Mesangial cell (primary cell): Measurements from ENCODE around the gene USP49. TPM values are rescaled to one million over a fixed set of nuclear protein-coding genes. Genes with fewer than 3 reads are reported as not detected.

Source experiments
- total RNA-seq: library from RNA; depleted of rRNA; stranded (reverse); fragments of >200 nt; gene quantifications from 2 replicates; pipeline ENCODE4 v1.2.3, GENCODE V29; 2015

USP49 gene
- total RNA-seq = 0.81 and 1.9 TPM in 2 replicates

GRCh38 chr6:41895300-41896233 lies at the start of gene USP49:
Gene USP49, minus strand, starts transcription at chr6:41895375. Its CDS starts 88,392 bp downstream, at chr6:41806983.

DNA sequence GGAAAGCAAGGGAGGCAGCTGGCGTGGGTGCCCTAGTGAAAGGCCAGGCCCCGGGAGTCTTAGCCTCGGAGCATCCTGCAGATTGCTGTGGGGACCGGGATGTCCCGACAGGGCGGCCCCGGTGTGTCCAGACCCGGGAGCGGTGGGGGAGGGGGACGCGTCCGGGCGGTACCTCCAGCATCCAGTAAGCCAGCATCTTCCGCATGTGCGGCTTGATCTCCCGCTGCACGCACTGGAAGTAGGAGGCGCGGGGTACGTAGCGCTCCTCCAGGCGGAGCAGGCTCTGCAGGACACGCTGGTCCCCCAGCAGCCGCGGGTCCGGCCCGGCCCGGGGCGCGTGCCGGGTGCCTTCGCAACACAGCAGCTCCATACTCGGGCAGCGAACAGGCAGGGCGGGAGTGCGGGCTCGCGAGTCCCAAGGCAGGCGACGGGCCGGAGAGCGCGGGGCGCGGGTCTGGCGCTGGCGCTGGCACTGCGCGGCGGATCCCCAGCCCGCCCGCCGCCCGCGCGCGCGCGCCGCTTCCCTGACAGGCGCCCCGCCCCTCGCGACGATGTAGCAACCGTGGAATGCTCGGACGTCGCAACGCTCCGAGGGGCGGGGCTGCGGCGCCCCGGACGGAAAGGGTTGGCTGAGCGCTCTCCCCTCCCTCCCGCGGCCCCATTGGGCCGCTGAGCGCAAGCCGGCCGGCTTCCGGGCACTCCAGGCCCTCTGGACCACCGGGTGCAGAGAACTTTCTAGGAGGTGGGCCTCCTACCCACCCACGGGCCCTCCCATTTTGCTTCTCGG lies 46.3 kb upstream of the USP49 start, which contains the start of gene CCND3:
Gene CCND3 (minus strand): TSS at position 529 of the 787 bp plus-strand sequence. CDS start 159 bp downstream, at position 370.

GRCh38 chr6:41920921-41921711 lies 25.9 kb upstream of the USP49 start, which contains the start of the genes BYSL and MED20:
Gene BYSL, plus strand, starts transcription at chr6:41921499. Its CDS starts 64 bp downstream, at chr6:41921563.
Gene MED20, minus strand, starts transcription at chr6:41921139. Its CDS starts 121 bp downstream, at chr6:41921018.

GRCh38 chr6:41787219-41787917 lies 107.8 kb downstream of the USP49 start, which contains the start of gene TOMM6:
Gene TOMM6, plus strand, starts transcription at chr6:41787694. Its CDS starts 4 bp downstream, at chr6:41787698.

GRCh38 chr6:41780551-41781365 lies 114.4 kb downstream of the USP49 start, which contains the start of gene PRICKLE4:
Gene PRICKLE4, plus strand, starts transcription at chr6:41780782. Its CDS starts 2,692 bp downstream, at chr6:41783474.

DNA sequence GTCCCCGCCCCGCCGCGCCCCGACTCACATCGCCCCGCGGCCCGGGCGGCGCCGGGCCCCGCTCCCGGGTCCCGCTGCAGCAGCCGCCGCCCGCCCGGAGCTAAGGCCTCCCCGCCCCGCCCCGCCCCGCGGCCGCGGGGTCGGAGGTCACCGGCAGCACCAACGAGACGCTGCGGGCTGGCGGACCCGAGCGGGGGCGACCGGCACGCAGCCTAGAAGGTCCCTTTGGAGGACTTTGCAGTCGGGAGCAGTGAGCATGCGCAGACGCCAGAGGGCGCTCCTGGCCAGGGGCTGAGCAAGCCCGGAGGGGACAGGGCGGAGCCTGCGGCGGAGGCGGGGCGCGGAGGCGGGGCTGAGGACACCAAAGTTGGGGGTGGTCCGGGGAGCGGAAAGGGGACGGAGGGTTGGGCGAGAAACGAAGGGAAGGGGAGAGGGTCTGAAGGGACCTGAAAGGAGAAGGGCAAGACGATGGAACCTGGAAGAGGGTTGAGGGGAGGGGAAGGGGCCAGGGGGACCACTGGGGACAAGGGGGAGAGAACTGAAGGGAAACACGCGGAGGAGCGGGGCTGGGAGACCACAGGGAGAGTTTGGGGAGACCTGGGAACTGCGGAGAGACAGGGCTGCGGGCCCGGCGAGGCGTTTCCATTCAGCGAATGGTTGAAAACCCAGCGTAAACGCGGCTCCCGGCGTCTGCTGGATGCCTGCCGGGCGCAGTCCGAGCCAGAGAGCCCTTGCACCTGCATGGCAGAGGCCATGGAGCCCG lies 115.2 kb downstream of the USP49 start, which contains the start of gene FRS3:
Gene FRS3 (minus strand): TSS at position 113 of the 763 bp plus-strand sequence. CDS start 2,913 bp downstream, outside the sequence.

GRCh38 chr6:41747256-41748101 lies 147.7 kb downstream of the USP49 start, which contains the start of gene PGC:
Gene PGC, minus strand, starts transcription at chr6:41747397. Its CDS starts 63 bp downstream, at chr6:41747334.

Other genes starting within 250 kb of the USP49 start
- 7.8 and 13.8 TPM in 2 replicates for gene TFEB, start 159.8 kb downstream of the USP49 start, total RNA-seq
- not detected in 2 replicates for gene PGC, start 148.0 kb downstream of the USP49 start, total RNA-seq
- gene FRS3, start 115.5 kb downstream of the USP49 start, total RNA-seq = 2.3 and 3.7 TPM in 2 replicates
- 0.65 and 1.3 TPM in 2 replicates for gene PRICKLE4, start 114.6 kb downstream of the USP49 start, total RNA-seq
- gene TOMM6, start 107.7 kb downstream of the USP49 start, total RNA-seq = 140 and 253 TPM in 2 replicates
- 19.9 and 26.2 TPM in 2 replicates for gene MED20, start 25.8 kb upstream of the USP49 start, total RNA-seq
- 14.1 and 19.9 TPM in 2 replicates for gene BYSL, start 26.1 kb upstream of the USP49 start, total RNA-seq
- gene CCND3, start 46.4 kb upstream of the USP49 start, total RNA-seq = 69.3 and 121 TPM in 2 replicates
- gene TAF8, start 155.1 kb upstream of the USP49 start, total RNA-seq = 19.8 and 23.3 TPM in 2 replicates
- 17.3 and 22.6 TPM in 2 replicates for gene C6orf132, start 247.2 kb upstream of the USP49 start, total RNA-seq